ENCODE measurements around the gene NBL1.

Gene NBL1

GRCh38 chr1:19698181-19698580, 54.1 kb downstream of the NBL1 start:
- DNase-seq (ENCODE audit: low read depth, low spot score) = no peak
- H3K4me3 ChIP-seq = no peak overlapping the region
- H3K9me3 ChIP-seq (ENCODE audit: low read depth, low read length) = no peaks in the 10 kb centered on the region
- no peak overlapping the region for H3K27ac ChIP-seq
- H3K36me3 ChIP-seq (ENCODE audit: insufficient read depth, low read length) = no peaks in the 10 kb centered on the region
- no peak overlapping the region for H3K9ac ChIP-seq (ENCODE audit: insufficient read length)
- no peak for TF ChIP-seq POLR2AphosphoS5 (IDR thresholded peaks at IDR 0.05; ENCODE audit: borderline replicate concordance, low read depth, low read length)
- TF ChIP-seq EZH2 (IDR thresholded peaks at IDR 0.05) = no peak
- no peak for TF ChIP-seq FOXP2 (optimal IDR thresholded peaks at IDR 0.05; ENCODE audit: control extremely low read depth, extremely low read length, insufficient read depth)

GRCh38 chr1:19700079-19700777, 56.1 kb downstream of the NBL1 start:
- Histone ChIP-seq H3K9ac (ENCODE audit: insufficient read length) (no peak overlapping the region), H3K9me3 (ENCODE audit: low read depth, low read length) (no peaks in the 10 kb centered on the region), H3K27ac (no peak overlapping the region), H3K36me3 (ENCODE audit: insufficient read depth, low read length) (no peaks in the 10 kb centered on the region), H3K4me3 (no peak overlapping the region)
- TF ChIP-seq EZH2 (IDR thresholded peaks at IDR 0.05) = no peak
- DNase-seq (ENCODE audit: low read depth, low spot score) = no peak

GRCh38 chr1:19703280-19703679, 59.2 kb downstream of the NBL1 start:
- H3K9me3 ChIP-seq (ENCODE audit: low read depth, low read length) = no peaks in the 10 kb centered on the region
- no peaks in the 10 kb centered on the region for H3K36me3 ChIP-seq (ENCODE audit: insufficient read depth, low read length)
- no peak overlapping the region for H3K9ac ChIP-seq (ENCODE audit: insufficient read length)
- TF ChIP-seq FOXP2 (optimal IDR thresholded peaks at IDR 0.05; ENCODE audit: control extremely low read depth, extremely low read length, insufficient read depth) = no peak
- no peak for TF ChIP-seq POLR2AphosphoS5 (IDR thresholded peaks at IDR 0.05; ENCODE audit: borderline replicate concordance, low read depth, low read length)
- no peak for TF ChIP-seq EZH2 (IDR thresholded peaks at IDR 0.05)
- H3K4me3 ChIP-seq = no peak overlapping the region
- H3K27ac ChIP-seq = no peak overlapping the region
- no peak for DNase-seq (ENCODE audit: low read depth, low spot score)

GRCh38 chr1:19704247-19705113, 60.4 kb downstream of the NBL1 start:
- DNase-seq (ENCODE audit: low read depth, low spot score) = no peak
- Histone ChIP-seq H3K4me3 (no peak overlapping the region), H3K9me3 (ENCODE audit: low read depth, low read length) (no peaks in the 10 kb centered on the region), H3K9ac (ENCODE audit: insufficient read length) (no peak overlapping the region), H3K27ac (no peak overlapping the region), H3K36me3 (ENCODE audit: insufficient read depth, low read length) (no peaks in the 10 kb centered on the region)
- TF ChIP-seq FOXP2 (optimal IDR thresholded peaks at IDR 0.05; ENCODE audit: control extremely low read depth, extremely low read length, insufficient read depth) (no peak), POLR2AphosphoS5 (IDR thresholded peaks at IDR 0.05; ENCODE audit: borderline replicate concordance, low read depth, low read length) (no peak), EZH2 (IDR thresholded peaks at IDR 0.05) (no peak)

GRCh38 chr1:19705464-19705863, 61.4 kb downstream of the NBL1 start:
- Histone ChIP-seq H3K36me3 (ENCODE audit: insufficient read depth, low read length) (no peaks in the 10 kb centered on the region), H3K4me3 (no peak overlapping the region), H3K9me3 (ENCODE audit: low read depth, low read length) (no peaks in the 10 kb centered on the region), H3K27ac (no peak overlapping the region), H3K9ac (ENCODE audit: insufficient read length) (no peak overlapping the region)
- TF ChIP-seq FOXP2 (optimal IDR thresholded peaks at IDR 0.05; ENCODE audit: control extremely low read depth, extremely low read length, insufficient read depth) = no peak
- no peak for TF ChIP-seq POLR2AphosphoS5 (IDR thresholded peaks at IDR 0.05; ENCODE audit: borderline replicate concordance, low read depth, low read length)
- no peak for TF ChIP-seq EZH2 (IDR thresholded peaks at IDR 0.05)
- no peak for DNase-seq (ENCODE audit: low read depth, low spot score)

GRCh38 chr1:19706136-19706535, 62.0 kb downstream of the NBL1 start:
- no peak for DNase-seq (ENCODE audit: low read depth, low spot score)
- Histone ChIP-seq H3K4me3 (no peak overlapping the region), H3K9ac (ENCODE audit: insufficient read length) (no peak overlapping the region), H3K9me3 (ENCODE audit: low read depth, low read length) (no peaks in the 10 kb centered on the region), H3K36me3 (ENCODE audit: insufficient read depth, low read length) (no peaks in the 10 kb centered on the region), H3K27ac (no peak overlapping the region)
- TF ChIP-seq POLR2AphosphoS5 (IDR thresholded peaks at IDR 0.05; ENCODE audit: borderline replicate concordance, low read depth, low read length) (no peak), FOXP2 (optimal IDR thresholded peaks at IDR 0.05; ENCODE audit: control extremely low read depth, extremely low read length, insufficient read depth) (no peak), EZH2 (IDR thresholded peaks at IDR 0.05) (no peak)

All from SK-N-MC (cell line).